Cardiac septum (tissue), 1 donor: Measurements from ENCODE around the gene CR1. TPM values are rescaled to one million over a fixed set of nuclear protein-coding genes. Genes with fewer than 3 reads are reported as not detected.
"Not testable (repeated sequence)": the region's sequence is repeated elsewhere in the genome, so short reads cannot be mapped to it uniquely, and the experiment has no call there.

Source experiments
- DNase-seq: peaks from one replicate; pipeline ENCODE4 v3.0.0-alpha.2; 2020; ENCODE audit warnings: low spot score
- intact Hi-C: fragments of 100-400 bp; cut with DNase I; formaldehyde crosslinking; loops from one replicate; pipeline ENCODE4 v1.14.0; 2022
- total RNA-seq: library from RNA; stranded (reverse); fragmentation: NEBNext Ultra II Directional; extraction: Animal tissue kit (Norgen Biotek cat#: 25700); gene quantifications from one replicate; pipeline ENCODE4 v1.2.1, GENCODE V29; 2021
- donor health status: DM: no; HTN: no; CAD: no.

Gene CR1
- total RNA-seq, 1 donor from 2014 or later, result 4.1 TPM

DNA sequence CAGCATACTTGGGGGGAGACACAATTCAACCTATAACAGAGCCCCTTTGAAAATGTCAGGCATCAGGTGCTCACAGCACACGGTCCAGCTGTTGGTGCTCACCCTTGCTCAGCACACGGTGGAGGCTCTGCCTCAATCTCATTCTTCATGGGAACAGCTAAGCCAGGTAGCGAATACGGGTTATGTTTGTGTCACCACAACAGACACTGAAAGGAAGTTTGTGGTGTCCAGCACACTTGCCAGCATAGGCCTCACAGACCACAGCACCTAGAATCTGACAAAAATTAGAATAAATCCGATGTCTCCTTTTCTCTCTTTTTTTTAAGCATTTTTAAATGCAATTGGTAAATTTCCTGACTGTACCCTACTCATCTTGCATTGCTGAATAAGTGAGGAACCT lies 77.1 kb downstream of the CR1 start:
- DNase-seq, intact Hi-C loops: not testable (repeated sequence)

GRCh38 chr1:207575381-207575780 lies 79.4 kb downstream of the CR1 start:
- intact Hi-C loops, DNase-seq: not testable (repeated sequence)

- intact Hi-C loops, result no loop called here
- DNase-seq, result no peak
Observed at GRCh38 chr1:207578796-207579435, 83.0 kb downstream of the CR1 start.

GRCh38 chr1:207579436-207579799 lies 83.5 kb downstream of the CR1 start:
- intact Hi-C loops, result no loop called here

DNA sequence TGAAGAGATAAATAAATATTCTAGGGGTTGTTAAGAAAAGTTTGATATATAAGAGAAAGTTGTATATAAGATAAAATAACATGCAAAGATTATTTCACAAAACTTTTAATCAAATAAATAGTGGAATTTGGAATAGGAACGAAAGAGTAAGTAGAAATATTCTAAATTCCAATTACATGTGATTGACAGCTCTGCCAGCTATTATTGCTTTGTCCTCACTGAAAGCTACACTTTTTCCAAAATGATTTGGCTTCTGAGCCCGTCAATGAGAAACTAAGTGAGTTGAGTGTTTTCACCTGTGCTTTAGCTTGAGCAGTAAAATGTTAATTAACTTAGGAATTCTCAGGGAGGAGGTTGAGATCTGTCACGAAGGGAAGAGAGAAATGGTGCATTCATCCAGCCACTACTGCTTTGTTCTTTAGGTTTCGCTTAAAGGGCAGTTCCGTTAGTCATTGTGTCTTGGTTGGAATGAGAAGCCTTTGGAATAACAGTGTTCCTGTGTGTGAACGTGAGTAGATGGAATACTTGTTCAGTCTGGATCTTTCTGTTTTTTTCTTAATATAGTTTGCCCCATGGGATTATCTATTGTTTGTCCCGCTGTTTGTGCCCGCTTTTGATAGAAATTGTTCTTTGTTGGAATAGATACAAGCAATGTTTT lies 85.7 kb downstream of the CR1 start:
- intact Hi-C loops, result no loop called here
- DNase-seq, result no peak

More at GRCh38 chr1:207579436-207579799, 83.5 kb downstream of the CR1 start:
- no peak for DNase-seq

DNA sequence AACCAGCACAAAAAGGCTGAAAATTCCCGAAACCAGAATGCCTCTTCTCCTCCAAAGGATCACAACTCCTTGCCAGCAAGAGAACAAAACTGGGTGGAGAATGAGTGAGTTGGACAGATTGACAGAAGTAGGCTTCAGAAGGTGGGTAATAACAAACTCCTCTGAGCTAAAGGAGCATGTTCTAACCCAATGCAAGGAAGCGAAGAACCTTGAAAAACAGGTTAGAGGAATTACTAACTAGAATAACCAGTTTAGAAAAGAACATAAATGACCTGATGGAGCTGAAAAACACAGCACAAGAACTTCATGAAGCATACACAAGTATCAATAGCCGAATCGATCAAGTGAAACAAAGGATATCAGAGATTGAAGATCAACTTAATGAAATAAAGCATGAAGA lies 93.5 kb downstream of the CR1 start:
- intact Hi-C loops, DNase-seq: not testable (repeated sequence)

DNA sequence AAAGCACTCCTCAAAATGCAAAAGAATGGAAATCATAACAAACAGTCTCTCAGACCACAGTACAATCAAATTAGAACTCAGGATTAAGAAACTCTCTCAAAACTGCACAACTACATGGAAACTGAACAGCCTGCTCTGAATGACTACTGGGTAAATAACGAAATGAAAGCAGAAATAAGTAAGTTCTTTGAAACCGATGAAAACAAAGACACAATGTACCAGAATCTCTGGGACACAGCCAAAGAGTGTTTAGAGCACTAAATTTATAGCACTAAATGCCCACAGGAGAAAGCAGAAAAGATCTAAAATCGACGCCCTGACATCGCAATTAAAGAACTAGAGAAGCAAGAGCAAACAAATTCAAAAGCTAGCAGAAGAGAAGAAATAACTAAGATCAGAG lies 95.2 kb downstream of the CR1 start:
- DNase-seq, intact Hi-C loops: not testable (repeated sequence)

GRCh38 chr1:207594095-207594494 lies 98.1 kb downstream of the CR1 start:
- DNase-seq, intact Hi-C loops: not testable (repeated sequence)

GRCh38 chr1:207603777-207604176 lies 107.8 kb downstream of the CR1 start:
- DNase-seq, result no peak
- intact Hi-C loops, result no loop called here

DNA sequence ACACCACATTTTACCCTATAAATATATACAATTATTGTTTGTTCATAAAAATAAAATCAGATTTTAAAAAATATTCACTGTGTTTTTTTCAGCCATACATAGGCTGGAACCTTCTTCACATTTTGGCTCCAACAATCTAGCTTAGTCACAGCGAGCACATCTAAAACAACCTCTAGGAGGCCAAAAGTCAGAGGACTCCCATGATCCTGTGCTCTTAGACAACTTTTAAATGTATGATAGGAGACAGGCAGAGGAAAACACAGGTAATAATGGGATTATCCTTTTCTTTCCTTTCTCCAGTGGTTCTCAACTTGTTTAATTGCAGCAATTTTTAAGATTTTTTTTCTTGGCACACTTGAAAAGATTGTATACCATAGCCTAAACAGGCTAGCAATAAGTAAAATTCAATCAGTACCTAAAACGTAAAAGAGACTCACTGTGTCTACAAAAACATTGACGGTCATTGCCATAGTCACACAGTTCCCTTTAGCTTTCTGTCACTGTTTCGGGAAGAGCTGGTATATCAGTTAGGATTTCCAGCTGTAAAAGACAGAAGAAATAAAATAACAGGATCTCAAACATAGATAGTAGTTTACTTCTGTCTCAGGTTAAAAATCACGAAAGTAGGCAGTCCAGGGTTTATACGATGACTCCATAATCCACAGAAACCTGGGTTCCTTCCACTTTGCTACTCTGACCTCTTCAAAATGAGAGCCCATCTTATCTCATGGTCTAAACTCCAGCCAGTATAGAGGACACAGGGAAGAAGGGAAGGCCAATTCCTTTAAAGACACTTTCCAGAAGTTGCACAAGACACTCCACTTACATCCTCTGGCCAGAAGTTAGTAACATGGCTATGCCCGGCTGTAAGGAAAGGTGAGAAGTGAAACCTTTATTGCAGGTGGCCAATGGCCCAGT lies 109.7 kb downstream of the CR1 start:
- intact Hi-C loops, result no loop called here
- DNase-seq, result no peak

DNA sequence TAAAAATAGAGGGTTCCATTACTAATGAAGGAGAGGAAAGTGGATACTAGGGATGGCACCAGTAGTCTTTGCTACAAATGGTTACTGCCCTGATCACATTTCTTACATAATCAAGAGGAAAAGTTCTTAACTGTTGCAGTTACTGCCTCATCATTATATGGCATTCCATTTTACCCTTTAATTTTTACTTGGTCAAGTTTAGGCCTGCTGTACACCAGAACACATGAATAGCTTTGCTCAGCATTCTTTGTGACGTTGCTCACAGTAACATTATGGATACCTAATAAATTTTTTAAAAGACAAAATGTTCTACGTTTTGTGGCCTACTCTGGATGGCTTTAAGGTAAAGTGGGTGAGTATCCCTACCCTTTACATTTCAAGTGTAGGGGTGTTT lies 110.4 kb downstream of the CR1 start:
- intact Hi-C loops, result no loop called here
- no peak for DNase-seq

DNA sequence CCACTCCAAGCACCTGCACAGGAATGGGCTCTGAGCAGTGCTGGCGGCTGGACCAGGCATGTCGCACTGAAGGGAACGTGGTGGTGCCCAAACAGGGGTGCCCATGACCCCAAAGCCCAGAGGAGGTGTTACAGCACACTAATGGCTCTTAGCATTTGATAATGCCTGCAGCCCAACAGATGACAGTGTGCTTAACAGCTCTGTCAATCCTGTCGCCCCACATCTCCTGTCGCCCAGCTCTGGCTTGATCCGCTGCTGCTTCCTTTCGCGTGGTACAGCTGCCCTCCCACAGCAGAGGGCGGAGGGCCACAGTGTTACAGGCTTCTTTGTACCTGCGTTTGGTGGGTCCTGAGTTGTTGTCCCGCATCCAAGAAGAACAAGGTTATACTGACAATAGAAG lies 116.8 kb downstream of the CR1 start:
- no peak for DNase-seq
- intact Hi-C loops, result no loop called here

DNA sequence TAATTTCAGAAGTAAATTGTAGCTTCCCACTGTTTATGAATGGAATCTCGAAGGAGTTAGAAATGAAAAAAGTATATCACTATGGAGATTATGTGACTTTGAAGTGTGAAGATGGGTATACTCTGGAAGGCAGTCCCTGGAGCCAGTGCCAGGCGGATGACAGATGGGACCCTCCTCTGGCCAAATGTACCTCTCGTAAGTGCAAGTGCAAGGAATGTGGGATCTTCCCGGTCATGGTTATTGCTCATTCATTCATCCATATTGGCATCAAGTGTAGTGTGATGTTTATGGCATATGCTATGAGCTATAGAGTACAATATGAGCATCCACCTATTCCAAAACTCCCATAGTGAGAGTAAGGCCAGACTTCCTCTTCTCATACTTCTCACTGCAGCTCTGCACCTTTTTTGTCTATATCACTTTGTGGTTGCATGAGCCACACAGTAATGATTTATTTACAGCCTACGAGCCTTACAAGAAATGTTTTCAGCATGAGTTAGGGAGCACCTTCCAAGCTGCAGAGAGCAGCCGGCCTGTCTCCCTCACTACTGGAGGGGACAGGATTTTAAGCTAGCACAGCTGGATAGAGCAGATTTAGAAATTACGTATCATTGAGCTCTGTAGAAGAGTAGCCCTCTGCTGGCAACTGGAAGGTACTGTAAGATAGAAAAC lies 124.0 kb downstream of the CR1 start:
- no peak for DNase-seq
- intact Hi-C loops, result no loop called here

DNA sequence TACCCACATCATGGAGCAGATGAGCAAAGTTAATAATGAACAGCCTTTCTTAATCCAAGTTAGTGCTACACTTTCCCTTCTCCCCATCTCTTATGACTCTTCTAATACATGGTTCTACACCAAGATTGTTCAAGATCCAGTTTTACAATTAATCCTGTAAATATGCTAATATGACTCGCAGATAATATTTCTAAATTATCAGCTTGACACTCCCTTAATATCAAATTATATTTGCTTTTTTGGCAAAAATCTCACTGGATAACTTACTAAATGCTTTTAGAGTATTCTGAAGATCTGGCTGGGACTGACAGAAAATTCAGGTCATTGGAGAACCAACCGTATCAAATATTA lies 124.6 kb downstream of the CR1 start:
- no peak for DNase-seq
- intact Hi-C loops, result no loop called here

- DNase-seq, intact Hi-C loops: not testable (repeated sequence)
Observed at GRCh38 chr1:207625504-207626071, 129.6 kb downstream of the CR1 start.

GRCh38 chr1:207626972-207627337 lies 131.0 kb downstream of the CR1 start:
- intact Hi-C loops, result no loop called here
- DNase-seq, result no peak

DNA sequence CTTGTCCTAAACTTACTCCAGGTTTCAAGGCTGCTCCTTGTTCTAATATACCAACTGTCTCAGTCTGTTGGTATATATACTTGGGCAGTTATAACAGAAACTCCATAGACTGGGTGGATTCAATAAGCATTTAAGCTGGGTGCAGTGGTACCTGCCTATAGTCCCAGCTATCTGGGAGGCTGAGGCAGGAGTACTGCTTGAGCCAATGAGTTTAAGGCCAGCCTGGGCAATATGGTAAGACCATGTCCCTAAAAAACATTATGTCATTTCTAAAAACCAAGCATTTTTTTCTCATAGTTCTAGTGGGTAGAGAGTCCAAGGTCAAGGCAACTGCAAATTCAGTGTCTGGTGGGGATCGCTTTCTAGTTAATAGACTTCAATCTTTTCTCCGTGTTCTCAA lies 131.5 kb downstream of the CR1 start:
- intact Hi-C loops, result no loop called here
- no peak for DNase-seq

DNA sequence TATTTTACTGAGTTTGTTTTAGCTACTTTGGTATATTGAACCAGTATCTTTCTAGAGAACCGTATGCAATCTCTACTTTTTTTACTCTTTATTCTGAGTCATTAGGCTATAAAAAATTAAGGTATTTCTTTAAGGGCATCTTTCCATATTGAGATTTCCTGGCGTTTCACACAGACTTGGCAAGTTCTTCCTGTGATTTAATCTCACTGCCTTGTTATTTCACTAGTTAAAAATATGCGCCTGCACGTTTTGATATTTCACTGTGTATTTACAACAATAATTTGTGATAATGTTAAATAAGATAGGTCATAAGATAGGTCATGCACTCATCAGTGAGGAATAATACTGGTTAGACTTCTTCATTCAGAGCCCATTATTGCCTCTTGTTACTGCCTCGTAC lies 132.8 kb downstream of the CR1 start:
- intact Hi-C loops, result no loop called here
- no peak for DNase-seq

GRCh38 chr1:207631137-207631536 lies 135.2 kb downstream of the CR1 start:
- no peak for DNase-seq
- intact Hi-C loops, result no loop called here

DNA sequence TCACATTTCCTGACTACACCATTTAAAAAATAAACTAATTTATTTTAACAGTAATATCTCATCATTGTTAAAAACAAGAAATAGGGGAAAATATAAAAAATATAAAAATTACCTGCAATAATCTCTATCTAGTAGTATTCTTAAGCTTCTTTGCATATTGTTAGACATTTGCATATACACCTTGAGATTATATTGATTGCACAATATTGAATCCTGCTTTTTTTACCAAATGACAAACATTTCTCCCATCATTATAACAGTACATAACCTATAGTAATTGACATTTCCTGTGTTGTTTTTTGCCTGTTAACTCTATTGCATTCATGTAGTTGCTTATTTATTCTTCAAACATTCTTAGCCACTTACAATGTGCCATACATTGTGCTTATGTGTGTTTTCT lies 137.3 kb downstream of the CR1 start:
- no peak for DNase-seq
- intact Hi-C loops, result no loop called here
